Fibroblast of lung (primary cell): ENCODE measurements around the gene SLC29A4.

Experiments
- EZH2 ChIP-seq: IDR thresholded peaks from 2 replicates; pipeline ENCODE4 v1.5.1; 2012; ENCODE audit warnings: low read length, control low read depth, mild to moderate bottlenecking; ENCODE audit errors: missing control alignments
- TF ChIP-seq, protein P1 (sequence below), 2 donors: IDR thresholded peaks in 1 of 2; conservative IDR thresholded peaks in 1 of 2; 1 replicate in 1 of 2; 2 replicates in 1 of 2; pipeline ENCODE4 v1.5.1; 2011 to 2012; ENCODE audit warnings: low read length in 2 of 2, control low read depth in 1 of 2, inconsistent platforms in 1 of 2, low read depth in 1 of 2, mild to moderate bottlenecking in 1 of 2

GRCh38 chr7:5345171-5345570 lies 62.4 kb downstream of the SLC29A4 start:
- no peak for TF ChIP-seq EZH2
- TF ChIP-seq, protein P1, sequence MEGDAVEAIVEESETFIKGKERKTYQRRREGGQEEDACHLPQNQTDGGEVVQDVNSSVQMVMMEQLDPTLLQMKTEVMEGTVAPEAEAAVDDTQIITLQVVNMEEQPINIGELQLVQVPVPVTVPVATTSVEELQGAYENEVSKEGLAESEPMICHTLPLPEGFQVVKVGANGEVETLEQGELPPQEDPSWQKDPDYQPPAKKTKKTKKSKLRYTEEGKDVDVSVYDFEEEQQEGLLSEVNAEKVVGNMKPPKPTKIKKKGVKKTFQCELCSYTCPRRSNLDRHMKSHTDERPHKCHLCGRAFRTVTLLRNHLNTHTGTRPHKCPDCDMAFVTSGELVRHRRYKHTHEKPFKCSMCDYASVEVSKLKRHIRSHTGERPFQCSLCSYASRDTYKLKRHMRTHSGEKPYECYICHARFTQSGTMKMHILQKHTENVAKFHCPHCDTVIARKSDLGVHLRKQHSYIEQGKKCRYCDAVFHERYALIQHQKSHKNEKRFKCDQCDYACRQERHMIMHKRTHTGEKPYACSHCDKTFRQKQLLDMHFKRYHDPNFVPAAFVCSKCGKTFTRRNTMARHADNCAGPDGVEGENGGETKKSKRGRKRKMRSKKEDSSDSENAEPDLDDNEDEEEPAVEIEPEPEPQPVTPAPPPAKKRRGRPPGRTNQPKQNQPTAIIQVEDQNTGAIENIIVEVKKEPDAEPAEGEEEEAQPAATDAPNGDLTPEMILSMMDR (conservative IDR thresholded peaks at IDR 0.05 in 1 of 2, IDR thresholded peaks at IDR 0.05 in 1 of 2; ENCODE audit: low read depth in 1 of 2, low read length in 2 of 2) = no peak
